ENCODE data around the gene USP48.

DNA sequence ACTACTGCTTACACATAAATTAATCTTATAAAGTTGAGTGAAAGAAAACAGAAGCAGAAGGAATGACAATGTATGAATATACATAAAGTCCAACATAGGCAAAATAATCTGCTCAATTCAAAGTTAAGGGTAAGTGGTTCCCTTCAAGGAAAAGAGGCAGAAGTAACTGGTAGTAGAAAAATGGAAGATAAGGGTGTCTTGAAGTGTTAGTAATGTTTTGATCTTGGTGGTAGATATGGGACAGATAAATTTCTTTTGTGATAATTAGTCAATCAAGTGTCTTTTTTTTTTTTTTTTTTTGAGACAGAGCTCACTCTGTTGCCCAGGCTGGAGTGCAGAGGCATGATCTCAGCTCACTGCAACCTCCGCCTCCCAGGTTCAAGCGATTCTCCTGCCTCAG lies 12.7 kb downstream of the USP48 start:
- TF ChIP-seq, protein P1, sequence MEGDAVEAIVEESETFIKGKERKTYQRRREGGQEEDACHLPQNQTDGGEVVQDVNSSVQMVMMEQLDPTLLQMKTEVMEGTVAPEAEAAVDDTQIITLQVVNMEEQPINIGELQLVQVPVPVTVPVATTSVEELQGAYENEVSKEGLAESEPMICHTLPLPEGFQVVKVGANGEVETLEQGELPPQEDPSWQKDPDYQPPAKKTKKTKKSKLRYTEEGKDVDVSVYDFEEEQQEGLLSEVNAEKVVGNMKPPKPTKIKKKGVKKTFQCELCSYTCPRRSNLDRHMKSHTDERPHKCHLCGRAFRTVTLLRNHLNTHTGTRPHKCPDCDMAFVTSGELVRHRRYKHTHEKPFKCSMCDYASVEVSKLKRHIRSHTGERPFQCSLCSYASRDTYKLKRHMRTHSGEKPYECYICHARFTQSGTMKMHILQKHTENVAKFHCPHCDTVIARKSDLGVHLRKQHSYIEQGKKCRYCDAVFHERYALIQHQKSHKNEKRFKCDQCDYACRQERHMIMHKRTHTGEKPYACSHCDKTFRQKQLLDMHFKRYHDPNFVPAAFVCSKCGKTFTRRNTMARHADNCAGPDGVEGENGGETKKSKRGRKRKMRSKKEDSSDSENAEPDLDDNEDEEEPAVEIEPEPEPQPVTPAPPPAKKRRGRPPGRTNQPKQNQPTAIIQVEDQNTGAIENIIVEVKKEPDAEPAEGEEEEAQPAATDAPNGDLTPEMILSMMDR (IDR thresholded peaks at IDR 0.05): no peak
- TF ChIP-seq POLR2A (IDR thresholded peaks at IDR 0.05): no peak

All from prostate gland (tissue), 2 donors.